Heart left ventricle (tissue), 16 donors: ENCODE measurements around the gene DGKZ. TPM values are rescaled to one million over a fixed set of nuclear protein-coding genes. Genes with fewer than 3 reads are reported as not detected.
A peak's percentile ranks its signal among the peaks of the same experiment; 100 is the strongest.

ENCODE experiments used
- ATAC-seq, 4 donors: fragments of 200-7000 bp; cut with Tn5 transposase; one replicate each; pipeline ENCODE4 v1.9.1; 2020 to 2022; ENCODE audit warnings: moderate library complexity in 4 of 4, mild to moderate bottlenecking in 3 of 4, moderate number of reproducible peaks in 1 of 4
- DNase-seq, 5 donors: peaks; one replicate each; pipeline ENCODE4 v3.0.0-alpha.2; 2020
- H3K27ac ChIP-seq, 12 donors: fragments of 200-600 bp; sonication (generic) in 4 of 12; one replicate each; pipeline versions ENCODE4 v1.5.0 to v1.8.0; 2016 to 2022; ENCODE audit warnings: mild to moderate bottlenecking in 2 of 12
- H3K27me3 ChIP-seq, 9 donors: fragments of 200-600 bp; sonication (generic) in 2 of 9; one replicate each; pipeline versions ENCODE4 v1.5.1 to v1.8.0; 2016 to 2022; ENCODE audit warnings: mild to moderate bottlenecking in 3 of 9
- H3K36me3 ChIP-seq, 9 donors: fragments of 200-600 bp; sonication (generic) in 2 of 9; one replicate each; pipeline versions ENCODE4 v1.5.0 to v1.8.0; 2018 to 2022; ENCODE audit warnings: mild to moderate bottlenecking in 2 of 9
- H3K4me1 ChIP-seq, 12 donors: fragments of 200-600 bp; sonication (generic) in 4 of 12; one replicate each; pipeline versions ENCODE4 v1.5.0 to v1.8.0; 2016 to 2022; ENCODE audit warnings: mild to moderate bottlenecking in 3 of 12
- H3K4me3 ChIP-seq, 12 donors: fragments of 200-600 bp; sonication (generic) in 4 of 12; one replicate each; pipeline versions ENCODE4 v1.5.0 to v1.8.0; 2017 to 2022; ENCODE audit warnings: mild to moderate bottlenecking in 9 of 12, moderate library complexity in 4 of 12
- H3K9me3 ChIP-seq, 12 donors: fragments of 200-600 bp; sonication (generic) in 4 of 12; one replicate each; pipeline versions ENCODE4 v1.5.0 to v1.8.0; 2016 to 2022; ENCODE audit warnings: mild to moderate bottlenecking in 1 of 12
- POLR2A ChIP-seq, 2 donors: fragments of 450-650 bp; IDR thresholded peaks; one replicate each; pipeline ENCODE4 v1.6.1; 2017; ENCODE audit warnings: antibody characterized with exemption in 2 of 2, mild to moderate bottlenecking in 2 of 2, moderate library complexity in 2 of 2
- WGBS, 4 donors: extraction: QIAGEN DNeasy Blood & Tissue Kit in 2 of 4; methylation state at CpG; one replicate each; pipeline versions ENCODE4 v1.1.5 to v1.1.7; 2013 to 2018; 5-methylcytosine and 5-hydroxymethylcytosine counted together
- intact Hi-C, 10 donors: fragments of 100-400 bp; cut with DNase I; formaldehyde crosslinking; loops; one replicate each; pipeline versions ENCODE4 v1.11.1 to v1.14.2; 2022
- polyA plus RNA-seq, 2 donors: library from polyadenylated mRNA; stranded (reverse); fragments of 200-250 nt; gene quantifications; one replicate each; pipeline ENCODE4 v1.2.3, GENCODE V29; 2013
- total RNA-seq, 9 donors: library from RNA; depleted of rRNA in 2 of 9; stranded (reverse); fragments of >200 nt in 2 of 9; fragmentation: NEBNext Ultra II Directional in 3 of 9; extraction: Animal tissue kit (Norgen Biotek cat#: 25700) in 3 of 9; gene quantifications; one replicate each; pipeline versions ENCODE4 v1.1.0 to v1.2.4, GENCODE V29; 2016 to 2023
- TF ChIP-seq, protein P1 (sequence below), 12 donors: fragments of 200-600 bp; sonication (generic) in 4 of 12; IDR thresholded peaks; one replicate each; pipeline versions ENCODE4 v1.5.0 to v1.8.0; 2018 to 2022; ENCODE audit warnings: antibody characterized with exemption in 12 of 12, mild to moderate bottlenecking in 5 of 12
- donor health status: ischemic (EF 13 %, LVEDD 7.1; RV severe dilation, severe dysfunction).
- donor health status: healthy with polysubstance abuse.
- donor health status: DM: no; HTN: yes; CAD: no.
- donor health status: DM: no; HTN: no; CAD: no.
- donor health status: ischemic (EF 25% LVEDD 6.9; RV normal size, moderate dysfunction).
- donor health status: ischemic (EF 25% LVEDD 5.7; RV mildly dilated, moderate dysfunction).
- donor health status: healthy.
- donor health status: DM: yes; HTN: yes; CAD: no.
- donor health status: ischemic (EF 35%, LVEDD 5.7; RV mildly dilated, moderate dysfunction).
- donor health status: nonischemic (EF 11% LVEDD 7.7; RV severe dilation, severe dysfunction).
- donor health status: DM: yes; HTN: yes; CAD: no.
- donor health status: PGD.
- donor health status: ischemic (EF 29% LVEDD 5.4; RV normal size, mild dysfunction).
- donor health status: nonischemic (EF 23%, LVEDD 6.1; RV moderate dilation, normal function).

Gene DGKZ
- total and polyA plus RNA-seq, 11 donors: 41.7 to 114 (median 59.5) TPM

DNA sequence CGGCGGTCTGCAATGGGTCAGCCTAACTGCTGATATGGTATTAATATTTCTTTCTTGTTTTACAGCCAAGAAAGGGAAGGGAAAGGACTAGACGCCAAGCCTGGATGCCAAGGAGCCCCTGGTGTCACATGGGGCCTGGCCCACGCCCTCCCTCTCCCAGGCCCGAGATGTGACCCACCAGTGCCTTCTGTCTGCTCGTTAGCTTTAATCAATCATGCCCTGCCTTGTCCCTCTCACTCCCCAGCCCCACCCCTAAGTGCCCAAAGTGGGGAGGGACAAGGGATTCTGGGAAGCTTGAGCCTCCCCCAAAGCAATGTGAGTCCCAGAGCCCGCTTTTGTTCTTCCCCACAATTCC is 36.1 kb downstream of the DGKZ start:
- H3K9me3 ChIP-seq: no peaks in the 10 kb centered on the region
- no peak for ATAC-seq
- no peak for DNase-seq
- H3K27me3 ChIP-seq: peaks cover 0 to 27% (median 5%) of the 10 kb centered on the region in 9 donors
- 77 to 87% (median 79%) methylated on average over 7 of the region's 7 CpGs for WGBS, 4 donors
- no peak overlapping the region for H3K4me3 ChIP-seq
- peaks cover 0 to 33% (median 16%) of the 10 kb centered on the region in 12 donors for H3K4me1 ChIP-seq
- TF ChIP-seq, protein P1, sequence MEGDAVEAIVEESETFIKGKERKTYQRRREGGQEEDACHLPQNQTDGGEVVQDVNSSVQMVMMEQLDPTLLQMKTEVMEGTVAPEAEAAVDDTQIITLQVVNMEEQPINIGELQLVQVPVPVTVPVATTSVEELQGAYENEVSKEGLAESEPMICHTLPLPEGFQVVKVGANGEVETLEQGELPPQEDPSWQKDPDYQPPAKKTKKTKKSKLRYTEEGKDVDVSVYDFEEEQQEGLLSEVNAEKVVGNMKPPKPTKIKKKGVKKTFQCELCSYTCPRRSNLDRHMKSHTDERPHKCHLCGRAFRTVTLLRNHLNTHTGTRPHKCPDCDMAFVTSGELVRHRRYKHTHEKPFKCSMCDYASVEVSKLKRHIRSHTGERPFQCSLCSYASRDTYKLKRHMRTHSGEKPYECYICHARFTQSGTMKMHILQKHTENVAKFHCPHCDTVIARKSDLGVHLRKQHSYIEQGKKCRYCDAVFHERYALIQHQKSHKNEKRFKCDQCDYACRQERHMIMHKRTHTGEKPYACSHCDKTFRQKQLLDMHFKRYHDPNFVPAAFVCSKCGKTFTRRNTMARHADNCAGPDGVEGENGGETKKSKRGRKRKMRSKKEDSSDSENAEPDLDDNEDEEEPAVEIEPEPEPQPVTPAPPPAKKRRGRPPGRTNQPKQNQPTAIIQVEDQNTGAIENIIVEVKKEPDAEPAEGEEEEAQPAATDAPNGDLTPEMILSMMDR (IDR thresholded peaks at IDR 0.05): no peak
- no peak for TF ChIP-seq POLR2A (IDR thresholded peaks at IDR 0.05)
- no peak overlapping the region for H3K27ac ChIP-seq
- intact Hi-C loops: loop anchor here in 3 of 10 donors (10.0 kb wide), 1 partner anchor 231 kb away; the partner anchor contains the start of genes ATG13 (in 3 of the 3) and HARBI1 (in 3 of the 3)
- H3K36me3 ChIP-seq: peaks cover 0 to 2% (median 0%) of the 10 kb centered on the region in 9 donors

DNA sequence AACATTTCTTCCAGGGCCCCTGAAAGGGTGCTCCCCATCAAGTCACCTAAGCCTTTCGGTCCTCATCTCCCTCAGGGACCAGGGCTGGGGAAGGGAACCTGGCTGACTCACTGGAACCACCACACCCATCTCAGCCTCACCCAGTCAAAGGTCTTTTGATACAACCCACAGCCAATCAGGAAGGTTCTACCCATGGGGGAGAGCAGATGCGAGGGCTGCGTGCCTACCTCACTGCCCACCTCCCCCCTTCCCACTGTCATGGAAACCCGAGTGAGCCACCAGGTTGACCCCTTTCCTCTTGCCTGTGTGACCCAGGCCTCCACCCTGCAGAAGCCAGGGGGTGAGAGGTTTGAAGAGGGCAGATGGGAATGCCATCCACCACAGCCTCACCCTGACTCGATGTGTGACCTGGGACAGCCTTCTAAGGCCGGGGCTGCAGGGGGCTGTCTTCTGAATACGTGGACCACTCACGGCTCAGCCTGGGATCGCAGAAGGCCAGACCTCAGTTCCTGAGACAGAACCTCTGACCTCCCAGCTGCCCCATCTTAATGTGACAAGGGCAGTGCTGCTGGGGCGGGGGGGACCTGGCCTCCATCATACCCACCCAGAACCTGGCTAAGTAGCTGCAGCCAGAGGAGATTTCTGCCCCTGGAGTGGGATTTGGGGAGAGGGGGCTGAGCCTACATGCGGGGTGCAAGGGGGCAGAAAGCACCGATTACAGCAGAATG is 36.9 kb downstream of the DGKZ start:
- DNase-seq: peak in 1 of 5 donors; percentile 20
- Histone ChIP-seq H3K9me3 (no peaks in the 10 kb centered on the region), H3K4me3 (no peak overlapping the region), H3K27ac (no peak overlapping the region), H3K36me3 (no peaks in the 10 kb centered on the region), H3K4me1 (peaks cover 0 to 37% (median 20%) of the 10 kb centered on the region in 12 donors), H3K27me3 (peaks cover 0 to 34% (median 6%) of the 10 kb centered on the region in 9 donors)
- TF ChIP-seq POLR2A (IDR thresholded peaks at IDR 0.05): no peak
- TF ChIP-seq, protein P1 (IDR thresholded peaks at IDR 0.05): no peak
- no peak for ATAC-seq
- intact Hi-C loops: loop anchor here in 3 of 10 donors (10.0 kb wide), 1 partner anchor 231 kb away; the partner anchor contains the start of genes ATG13 (in 3 of the 3) and HARBI1 (in 3 of the 3)
- 92 to 94% (median 93%) methylated on average over 11 to 12 of the region's 12 CpGs for WGBS, 4 donors

- no peak overlapping the region for H3K4me3 ChIP-seq
- H3K9me3 ChIP-seq: no peaks in the 10 kb centered on the region
- intact Hi-C loops: loop anchor here in 7 of 10 donors (5.0 to 10.0 kb wide), 4 partner anchors 142 to 232 kb away; partner anchors contain the start of genes ATG13 (in 4 of the 7) and HARBI1 (in 4 of the 7)
- no peak for ATAC-seq
- DNase-seq: peak in 1 of 5 donors; percentile 18
- no peak overlapping the region for H3K27ac ChIP-seq
- 95 to 97% (median 95%) methylated on average over 31 to 47 of the region's 47 CpGs for WGBS, 4 donors
- TF ChIP-seq, protein P1 (IDR thresholded peaks at IDR 0.05): no peak
- H3K4me1 ChIP-seq: peaks cover 0 to 45% (median 28%) of the 10 kb centered on the region in 12 donors
- H3K27me3 ChIP-seq: peaks cover 9 to 47% (median 13%) of the 10 kb centered on the region in 9 donors
- no peaks in the 10 kb centered on the region for H3K36me3 ChIP-seq
These were observed 38.1 kb downstream of the DGKZ start for GRCh38 chr11:46385169-46386004.
